ENCODE measurements around the gene C11orf87. TPM values are rescaled to one million over a fixed set of nuclear protein-coding genes. Genes with fewer than 3 reads are reported as not detected.

C11orf87 gene
- total and polyA plus RNA-seq, 2 of the 8 experiments (the other 6 are each of a cell fraction or from before 2014, with no cell fraction given) = 0.22 to 0.32 TPM

DNA sequence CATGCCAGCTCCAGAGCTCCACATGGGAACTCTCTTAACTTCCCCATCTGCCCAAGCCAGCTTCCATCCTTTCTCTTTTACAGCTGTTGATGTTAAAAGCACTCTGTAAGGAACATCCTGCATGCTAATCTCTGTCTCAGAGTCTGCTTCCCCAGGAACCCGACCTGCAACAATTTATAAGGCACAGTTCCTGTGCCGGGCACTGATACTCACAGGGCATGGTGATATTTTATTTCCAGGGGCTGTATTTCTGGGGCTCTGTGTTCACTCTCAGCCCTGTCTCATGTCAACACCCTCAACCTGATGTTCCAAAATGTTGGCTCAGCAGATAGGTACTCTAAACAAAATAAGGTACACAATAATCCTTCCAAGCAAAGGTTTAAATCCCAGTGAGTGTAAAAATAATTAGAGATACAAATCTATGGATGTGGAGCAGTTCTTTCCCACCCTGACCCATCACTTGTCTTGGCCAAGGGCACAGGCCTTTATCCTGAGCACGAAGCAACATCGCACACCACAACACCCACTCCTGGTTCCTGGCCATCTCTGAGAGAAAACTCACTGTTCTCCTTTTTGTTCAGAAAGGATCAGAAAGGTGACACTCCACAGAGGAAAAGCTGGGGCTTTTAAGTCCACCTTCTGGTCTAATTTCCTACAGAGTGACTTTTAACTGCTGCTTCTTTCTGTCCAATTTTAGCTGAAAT, 44.8 kb upstream of the C11orf87 start (continued):
- TF ChIP-seq CHD7 (IDR thresholded peaks at IDR 0.05; ENCODE audit: insufficient replicate concordance, low read length) = no peak
- TF ChIP-seq YY1 (IDR thresholded peaks at IDR 0.05; ENCODE audit: low read depth, low read length) = no peak

All from H1 (cell line).